NOMO-1 (cell line): Measurements from ENCODE around the gene PEDS1.
A peak's percentile ranks its signal among the peaks of the same experiment; 100 is the strongest.
"Not testable (repeated sequence)": the region's sequence is repeated elsewhere in the genome, so short reads cannot be mapped to it uniquely, and the experiment has no call there.

ENCODE experiments used
- DNase-seq, 2 experiments: peaks; one replicate each; lab custom pipeline; 2025; ENCODE audit not compliant: unreplicated experiment in 2 of 2; lab: John Stamatoyannopoulos, UW

The PEDS1 gene

DNA sequence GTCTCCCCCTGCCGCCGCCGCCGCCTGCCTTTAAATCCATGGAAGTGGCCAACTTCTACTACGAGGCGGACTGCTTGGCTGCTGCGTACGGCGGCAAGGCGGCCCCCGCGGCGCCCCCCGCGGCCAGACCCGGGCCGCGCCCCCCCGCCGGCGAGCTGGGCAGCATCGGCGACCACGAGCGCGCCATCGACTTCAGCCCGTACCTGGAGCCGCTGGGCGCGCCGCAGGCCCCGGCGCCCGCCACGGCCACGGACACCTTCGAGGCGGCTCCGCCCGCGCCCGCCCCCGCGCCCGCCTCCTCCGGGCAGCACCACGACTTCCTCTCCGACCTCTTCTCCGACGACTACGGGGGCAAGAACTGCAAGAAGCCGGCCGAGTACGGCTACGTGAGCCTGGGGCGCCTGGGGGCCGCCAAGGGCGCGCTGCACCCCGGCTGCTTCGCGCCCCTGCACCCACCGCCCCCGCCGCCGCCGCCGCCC is 37.6 kb upstream of the PEDS1 start:
- peak; percentile 75 to 76 for DNase-seq

DNA sequence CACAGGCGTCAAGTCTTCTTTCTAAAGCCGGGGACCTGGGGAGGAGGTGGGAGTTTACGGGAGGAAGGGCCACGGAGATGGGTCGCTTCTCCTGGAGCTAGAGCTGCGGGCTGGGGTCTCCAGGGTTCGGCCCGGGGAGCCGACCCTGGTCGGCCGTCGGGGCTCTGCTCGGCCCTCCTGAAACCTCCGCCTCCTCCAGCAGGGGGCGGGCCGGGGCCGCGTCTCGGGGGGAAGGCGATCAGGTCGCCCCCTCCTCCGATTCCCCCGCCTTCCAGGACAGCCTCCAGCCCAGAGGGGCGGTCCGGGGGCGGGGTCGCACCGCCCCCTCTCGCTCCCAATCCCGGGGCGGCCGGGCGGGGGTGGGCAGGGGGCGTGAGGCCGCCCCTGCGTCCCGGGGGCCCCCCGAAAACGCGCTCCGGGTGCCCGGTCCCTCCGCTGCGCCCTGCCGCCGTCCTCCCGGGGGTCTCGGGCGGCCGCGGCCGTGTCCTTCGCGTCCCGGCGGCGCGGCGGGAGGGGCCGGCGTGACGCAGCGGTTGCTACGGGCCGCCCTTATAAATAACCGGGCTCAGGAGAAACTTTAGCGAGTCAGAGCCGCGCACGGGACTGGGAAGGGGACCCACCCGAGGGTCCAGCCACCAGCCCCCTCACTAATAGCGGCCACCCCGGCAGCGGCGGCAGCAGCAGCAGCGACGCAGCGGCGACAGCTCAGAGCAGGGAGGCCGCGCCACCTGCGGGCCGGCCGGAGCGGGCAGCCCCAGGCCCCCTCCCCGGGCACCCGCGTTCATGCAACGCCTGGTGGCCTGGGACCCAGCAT is 36.9 kb upstream of the PEDS1 start, which contains the start of gene CEBPB:
Gene CEBPB (plus strand): TSS at position 580 of the 814 bp plus-strand sequence. CDS start 204 bp downstream, at position 784.
- DNase-seq, result peak; percentile 76 to 81

DNA sequence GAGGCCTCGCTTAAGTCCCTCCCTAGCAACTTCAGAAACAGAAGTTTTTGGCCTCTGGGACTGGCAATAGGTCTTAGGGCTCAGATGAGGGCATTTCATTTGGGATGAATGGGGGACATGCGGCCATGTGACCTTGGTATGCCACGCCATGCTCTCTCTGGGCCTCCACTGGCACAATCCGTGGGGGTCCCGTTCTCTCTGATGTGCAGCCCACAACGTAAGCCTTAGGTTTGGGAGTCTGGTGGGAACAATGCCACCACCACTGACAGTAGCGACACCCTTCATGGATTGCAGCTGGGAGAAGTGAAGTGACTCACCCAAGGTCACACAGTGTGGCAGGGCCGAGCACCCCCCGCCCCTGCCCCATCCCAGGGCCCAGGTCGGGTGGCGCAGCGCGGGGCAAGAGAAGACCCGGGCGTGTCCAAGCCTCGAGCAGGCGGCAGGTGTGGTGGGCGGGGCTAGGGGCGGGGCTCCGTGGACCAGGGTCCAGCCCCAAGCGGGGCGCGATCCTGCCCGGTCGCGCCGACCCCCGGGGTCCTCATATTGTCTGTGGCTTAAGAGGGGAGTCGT is 36.2 kb upstream of the PEDS1 start:
- DNase-seq, result no peak

DNA sequence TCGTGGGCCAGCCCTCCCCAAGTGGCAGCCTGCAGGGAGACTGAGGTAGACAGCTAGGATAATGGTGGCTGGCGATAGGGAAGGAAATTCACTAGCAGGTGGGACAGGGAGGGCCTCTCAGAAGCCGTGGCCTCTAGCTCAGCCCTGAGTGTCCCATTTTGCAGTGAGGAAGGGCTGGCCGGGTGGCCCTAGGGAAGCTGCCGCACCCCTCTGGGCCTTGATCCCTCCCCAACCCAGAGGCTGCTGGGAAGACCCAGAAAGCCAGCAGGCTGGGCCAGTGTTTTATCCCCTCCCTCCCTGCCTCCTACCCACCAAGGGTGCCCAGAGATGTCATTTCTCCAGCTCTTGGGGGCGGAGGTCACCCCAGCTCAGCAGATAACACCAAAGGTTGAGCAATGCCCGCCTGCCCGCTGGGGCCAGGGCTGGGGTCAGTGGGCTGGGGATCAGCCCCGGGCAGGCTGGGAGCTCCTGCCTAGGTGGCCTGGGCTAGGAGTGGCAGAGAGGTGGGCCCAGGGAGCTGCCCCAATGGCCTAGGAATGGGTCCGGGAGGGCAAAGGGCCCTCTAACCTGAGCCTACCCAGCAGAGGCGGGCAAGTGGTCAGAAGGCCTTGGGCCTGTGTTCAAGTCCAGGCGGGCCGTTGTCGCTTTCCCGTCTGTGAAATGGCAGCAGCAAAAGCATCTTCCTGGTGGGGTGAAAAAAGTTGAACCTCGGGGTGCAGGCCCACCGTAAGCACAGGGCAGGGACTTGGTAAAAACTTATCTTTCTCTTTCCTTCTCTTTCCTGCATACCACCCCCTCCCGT is 35.6 kb upstream of the PEDS1 start:
- no peak for DNase-seq

DNA sequence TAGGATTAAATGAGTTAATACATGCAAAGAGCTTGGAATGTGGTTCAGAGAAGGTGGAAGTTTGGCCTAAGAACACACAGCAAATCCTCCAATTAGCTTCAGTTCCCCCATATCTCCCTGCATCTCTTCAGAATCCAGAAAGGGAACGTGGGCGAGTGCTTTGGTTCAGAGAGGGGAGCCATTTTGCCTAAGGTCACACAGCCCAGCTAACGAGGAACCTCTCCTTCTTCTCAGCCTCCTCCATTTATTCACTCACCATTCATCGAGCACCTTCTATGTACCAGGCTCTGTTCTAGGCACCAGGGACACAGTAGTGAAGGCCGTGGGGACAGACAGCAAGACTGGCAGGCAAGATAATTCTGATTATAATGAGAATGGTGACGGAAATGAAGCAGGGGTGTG is 34.8 kb upstream of the PEDS1 start:
- no peak for DNase-seq

DNA sequence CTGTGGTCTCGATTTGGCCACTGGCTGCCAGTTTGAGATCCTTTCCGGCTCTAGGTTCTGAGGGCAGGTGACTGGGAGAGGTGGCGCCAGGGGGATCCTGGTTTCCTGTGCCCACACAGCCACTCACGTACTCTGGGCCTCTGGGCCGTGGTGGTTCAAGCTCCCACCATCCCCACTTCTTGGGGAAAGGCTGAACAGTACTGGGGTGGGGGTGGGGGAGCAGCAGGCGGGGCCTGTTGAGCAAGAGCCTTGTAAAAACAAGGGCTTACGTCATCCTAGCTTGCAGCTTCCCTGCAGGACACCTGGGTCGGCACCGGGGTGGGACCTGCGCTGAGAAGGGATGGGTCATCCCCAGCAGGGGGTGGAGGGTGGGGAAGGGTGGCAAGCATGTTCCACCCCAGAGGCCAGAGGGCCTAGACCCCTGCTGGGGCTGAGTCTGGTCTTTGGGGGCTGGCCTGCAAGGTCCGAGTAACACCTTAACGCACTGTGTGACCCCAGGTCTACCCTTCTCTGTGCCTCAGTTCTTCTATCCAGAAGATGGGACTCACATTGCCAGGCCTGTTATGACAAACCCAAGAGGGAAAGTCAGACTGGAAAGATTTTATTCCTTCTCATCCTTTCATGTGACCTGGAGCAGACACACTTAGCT is 34.0 kb upstream of the PEDS1 start:
- peak; percentile 28 to 45 for DNase-seq

DNA sequence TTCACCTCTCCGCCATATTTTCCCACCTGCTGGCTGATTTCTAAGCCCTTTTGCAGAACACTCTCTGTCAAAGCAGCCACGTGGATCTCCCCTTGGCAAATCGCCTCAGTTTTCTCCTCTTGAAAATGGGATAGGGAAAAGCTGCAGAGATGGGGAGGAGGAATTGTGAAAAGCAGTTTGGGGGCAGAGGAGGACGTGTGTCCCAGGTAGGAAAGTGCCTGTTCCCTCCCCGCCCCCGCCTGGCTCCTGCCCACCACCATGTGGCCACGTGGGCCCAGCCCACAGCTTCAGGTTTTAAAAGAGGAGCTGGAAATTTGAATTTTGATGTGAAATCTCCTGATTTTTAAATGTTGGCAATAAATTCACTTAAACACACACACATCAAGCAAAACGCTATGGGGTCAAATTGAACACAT is 33.5 kb upstream of the PEDS1 start:
- no peak for DNase-seq

DNA sequence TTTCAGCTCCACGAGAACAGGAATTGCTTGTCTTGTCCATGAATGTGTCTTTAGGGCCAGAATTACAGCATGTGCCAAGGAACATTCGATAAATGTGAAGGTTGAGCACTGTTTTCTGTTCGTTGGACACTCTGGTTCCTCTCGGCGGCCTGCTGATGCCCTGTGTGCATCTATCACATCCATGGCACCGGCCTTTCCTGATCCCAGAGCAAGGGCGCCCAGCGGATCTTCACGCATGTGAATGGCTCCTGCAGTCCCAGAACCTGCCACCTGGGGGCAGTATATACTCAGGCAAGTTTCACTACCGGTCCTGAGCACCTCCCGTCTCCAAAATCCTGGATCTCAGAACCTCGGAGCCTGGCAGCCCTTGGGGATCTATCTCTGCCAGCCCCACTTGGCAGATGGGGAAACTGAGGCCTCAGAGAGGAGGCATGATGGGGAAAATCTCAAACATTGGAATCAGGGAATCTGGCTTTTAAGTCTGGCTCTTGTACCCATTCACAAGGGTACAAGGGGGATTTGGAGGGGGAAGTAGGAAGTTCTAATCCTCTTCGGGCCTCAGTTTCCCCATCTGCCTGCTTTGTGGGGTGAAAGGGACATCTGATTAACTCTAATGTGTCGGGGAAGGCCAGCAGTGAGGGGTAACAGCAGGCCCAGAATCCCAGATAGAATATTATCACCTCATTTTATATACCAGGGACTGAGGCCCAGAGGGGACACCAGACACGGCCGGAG is 32.8 kb upstream of the PEDS1 start:
- peak; percentile 60 to 63 for DNase-seq

DNA sequence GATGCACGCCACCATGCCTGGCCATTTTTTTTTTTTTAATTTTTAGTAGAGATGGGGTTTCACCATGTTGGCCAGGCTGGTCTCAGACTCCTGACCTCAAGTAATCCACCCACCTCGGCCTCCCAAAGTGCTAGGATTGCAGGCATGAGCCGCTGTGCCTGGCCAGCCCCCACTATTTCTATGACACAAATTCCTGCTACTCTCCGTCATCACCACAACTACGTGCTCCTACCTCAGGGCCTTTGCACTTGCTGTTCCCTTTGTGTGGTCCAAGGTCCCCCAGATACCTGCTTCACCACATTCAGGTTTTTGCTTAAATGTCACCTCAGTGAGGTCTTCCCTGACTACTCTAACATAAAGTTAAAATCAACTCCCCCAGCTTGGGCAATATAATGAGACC is 31.9 kb upstream of the PEDS1 start:
- DNase-seq, result no peak

DNA sequence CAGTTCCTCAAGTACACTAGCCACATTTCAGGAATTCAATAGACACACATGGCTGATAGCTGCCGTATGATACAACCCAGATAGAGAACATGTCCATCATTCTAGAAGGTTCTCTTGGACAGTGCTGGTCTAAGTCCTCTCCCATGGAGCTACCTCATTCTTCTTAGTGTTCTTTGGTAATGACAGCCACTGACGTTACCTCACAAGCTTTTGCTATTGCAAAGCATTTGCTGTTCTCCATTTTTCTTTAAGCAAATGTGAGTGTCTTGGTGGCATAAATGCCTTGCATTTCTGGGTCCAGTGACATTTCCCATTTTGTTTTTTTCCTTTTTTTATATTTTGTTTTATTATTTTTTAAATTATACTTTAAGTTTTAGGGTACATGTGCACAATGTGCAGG is 28.8 kb upstream of the PEDS1 start:
- peak in 1 of 2 experiments; percentile 21 for DNase-seq

DNA sequence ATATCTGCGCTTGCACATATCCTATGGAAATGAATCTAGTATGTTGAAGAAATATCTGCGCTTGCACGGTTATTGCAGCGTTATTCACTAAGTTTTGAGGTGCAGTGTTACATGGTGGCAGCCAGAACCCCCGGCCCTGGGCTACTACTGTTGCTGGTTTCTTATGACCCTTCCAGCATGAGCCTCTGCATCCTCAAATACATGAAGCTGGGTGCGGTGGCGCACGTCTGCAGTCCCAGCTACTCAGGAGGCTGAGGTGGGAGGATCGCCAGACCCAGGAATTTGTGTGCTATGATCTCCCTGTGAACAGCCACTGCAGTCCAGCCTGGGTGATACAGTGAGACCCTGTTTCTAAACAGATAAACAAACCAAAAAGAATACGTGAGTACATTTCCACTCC is 27.8 kb upstream of the PEDS1 start:
- no peak for DNase-seq

DNA sequence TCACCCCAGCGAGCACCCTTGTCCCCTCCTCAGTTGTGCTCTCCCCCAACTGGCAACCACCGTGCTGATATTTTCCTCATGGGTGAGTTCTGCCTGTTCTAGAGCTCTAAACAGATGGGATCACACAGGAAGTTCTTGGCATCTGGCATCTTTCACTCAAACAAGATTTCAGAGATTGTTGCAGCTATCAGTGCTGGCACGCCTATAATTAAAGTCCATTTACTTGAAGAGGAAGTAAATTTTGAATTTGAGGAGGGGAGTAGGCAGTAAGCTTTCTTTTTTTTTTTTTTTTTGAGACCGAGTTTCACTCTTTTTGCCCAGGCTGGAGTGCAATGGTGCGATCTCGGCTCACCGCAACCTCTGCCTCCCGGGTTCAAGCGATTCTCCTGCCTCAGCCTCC is 25.1 kb upstream of the PEDS1 start:
- DNase-seq, result not testable (repeated sequence)

DNA sequence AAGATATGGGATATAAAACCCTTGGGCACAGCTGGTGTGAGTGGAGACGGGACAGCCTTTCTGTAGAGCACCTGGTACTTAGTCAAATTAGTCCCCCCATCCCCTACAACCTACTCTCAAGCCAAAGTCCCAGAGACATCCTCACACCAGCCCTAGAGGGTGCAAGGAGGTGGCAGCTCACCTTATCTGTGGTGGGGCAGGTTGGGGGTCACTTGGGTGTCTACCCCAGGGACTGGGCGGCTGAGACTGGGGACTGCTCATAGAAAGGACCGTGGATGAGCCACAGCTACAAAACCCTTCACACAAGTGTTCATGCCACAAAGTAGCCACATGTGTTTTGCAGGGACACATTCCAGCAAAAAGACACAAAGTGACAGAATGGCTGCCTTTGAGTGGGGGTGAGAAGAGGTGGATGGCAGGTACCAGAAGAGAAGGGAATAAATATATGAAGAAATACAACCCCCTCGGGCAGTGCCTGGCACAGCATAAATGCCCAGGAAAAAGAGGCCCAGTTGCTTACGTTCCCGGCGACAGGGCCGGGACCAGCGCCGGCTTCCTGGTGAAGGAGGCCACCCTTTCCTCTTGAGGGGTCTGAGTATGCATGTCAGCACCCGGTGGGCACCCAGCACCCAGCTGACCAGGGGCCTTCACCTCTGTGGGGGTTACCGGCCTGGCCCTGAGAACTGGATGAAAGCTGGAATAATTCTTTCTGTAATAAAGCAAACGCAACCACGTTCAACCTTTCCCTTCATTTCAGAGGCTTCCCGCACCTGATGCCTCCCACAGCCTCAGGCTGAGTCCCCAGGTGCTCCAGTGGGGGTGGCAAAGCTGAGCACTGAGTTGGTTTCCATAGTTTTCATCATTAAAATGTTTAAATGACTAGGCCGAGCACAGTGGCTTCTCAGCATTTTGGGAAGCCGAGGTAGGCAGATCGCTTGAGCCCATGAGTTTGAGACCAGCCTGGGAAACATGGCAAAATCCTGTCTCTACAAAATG is 22.7 kb upstream of the PEDS1 start:
- DNase-seq, result no peak

DNA sequence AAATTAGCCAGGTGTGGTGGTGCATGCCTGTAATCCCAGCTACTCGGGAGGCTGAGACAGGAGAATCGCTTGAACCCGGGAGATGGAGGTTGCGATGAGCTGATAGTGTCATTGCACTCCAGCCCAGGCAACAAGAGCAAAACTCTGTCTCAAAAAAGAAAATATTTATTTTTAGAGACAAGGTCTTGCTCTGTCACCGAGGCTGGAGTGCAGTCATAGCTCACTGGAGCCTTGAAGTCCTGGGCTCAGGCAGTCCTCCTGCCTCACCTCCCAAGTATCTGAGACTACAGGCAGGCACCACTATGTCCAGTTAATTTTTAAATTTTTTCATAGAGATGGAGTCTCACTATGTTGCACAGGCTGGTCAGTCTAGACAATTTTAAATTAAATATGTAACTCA is 20.9 kb upstream of the PEDS1 start:
- DNase-seq, result no peak

DNA sequence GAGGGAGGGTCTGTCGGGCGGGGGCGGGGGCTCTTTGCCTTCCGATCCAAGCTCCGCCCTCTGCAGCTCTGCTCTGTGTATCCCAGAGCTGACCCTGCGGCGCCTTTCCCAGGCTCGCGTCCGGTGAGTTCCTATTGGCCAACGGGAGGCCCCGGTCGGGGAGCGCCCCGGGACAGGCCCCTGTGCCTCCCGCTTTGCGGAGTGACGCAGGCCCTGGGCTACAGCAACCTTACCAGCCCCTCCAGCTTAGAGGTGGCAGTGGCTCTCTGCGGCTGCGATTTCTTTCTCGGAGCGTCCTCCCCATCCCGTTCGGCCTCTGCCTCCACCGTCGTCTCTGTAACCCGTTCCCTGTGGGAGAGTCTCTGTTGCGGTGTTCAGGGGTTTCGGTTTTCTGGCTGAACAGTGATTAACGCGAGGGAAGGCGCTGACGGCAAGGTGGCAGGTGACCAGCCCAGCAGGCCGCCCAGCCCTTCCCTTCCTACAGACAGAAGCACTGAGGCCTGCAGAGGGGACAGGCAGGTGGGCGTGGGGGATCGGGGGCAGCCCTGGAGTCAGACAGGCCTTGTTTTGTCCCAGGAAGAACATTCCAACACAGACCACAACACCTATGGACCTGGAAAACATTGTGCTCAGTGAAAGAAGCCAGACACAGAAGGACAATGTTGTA is 19.0 kb upstream of the PEDS1 start:
- no peak for DNase-seq

DNA sequence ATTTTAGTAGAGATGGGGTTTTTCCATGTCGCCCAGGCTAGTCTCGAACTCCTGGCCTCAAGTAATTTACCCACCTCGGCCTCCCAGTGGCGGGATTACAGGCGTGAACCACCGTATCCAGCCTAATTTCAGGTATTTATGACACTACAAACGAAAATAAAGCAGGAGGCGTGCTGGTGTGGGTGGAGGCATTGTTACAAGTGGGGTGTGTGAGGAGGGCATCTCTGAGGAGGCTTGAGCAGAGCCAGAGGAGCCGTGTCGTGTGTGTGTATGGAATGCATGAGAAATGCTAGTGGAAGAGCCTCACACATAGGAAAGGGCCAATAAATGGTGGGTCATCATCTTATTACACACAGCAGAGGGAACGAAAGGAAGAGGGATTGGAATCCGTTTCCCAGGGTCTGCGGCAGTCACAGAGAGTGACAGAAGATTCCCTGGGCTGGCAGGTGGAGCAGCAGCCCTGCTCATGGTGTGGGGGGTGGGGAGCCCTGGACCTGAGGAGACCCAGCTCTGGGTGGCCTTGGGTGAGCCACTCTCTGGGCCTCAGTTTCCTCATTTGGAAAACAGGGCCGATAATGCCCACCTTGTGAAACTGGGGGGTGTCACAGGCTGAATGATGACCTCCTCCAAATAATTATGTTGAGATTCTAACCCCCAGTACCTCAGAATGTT is 17.2 kb upstream of the PEDS1 start:
- no peak for DNase-seq

DNA sequence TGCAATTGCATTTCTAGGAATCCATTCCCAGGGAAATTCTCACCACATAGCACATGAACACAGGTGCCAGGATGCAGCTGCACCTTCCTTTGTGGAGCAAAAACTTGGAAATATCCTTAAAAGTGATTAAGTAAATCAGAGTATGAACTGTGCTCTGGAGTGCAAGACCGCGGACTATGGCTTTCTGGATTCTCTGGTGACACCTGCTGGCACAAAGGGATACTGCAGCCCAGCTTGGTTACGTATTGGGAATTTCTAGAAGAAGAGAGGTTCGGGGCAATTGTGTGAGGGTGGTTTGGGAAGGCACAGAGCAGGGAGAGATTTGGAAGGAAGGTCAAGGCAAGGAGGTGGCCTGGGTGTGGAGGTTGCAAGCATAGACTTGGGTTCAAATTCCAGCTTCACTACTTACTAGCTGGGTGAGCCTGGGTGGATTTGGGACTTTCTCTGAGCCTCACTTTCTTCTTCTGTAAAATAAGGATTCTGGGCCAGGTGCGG is 15.9 kb upstream of the PEDS1 start:
- peak; percentile 41 to 68 for DNase-seq
